Glutamatergic neuron (in vitro differentiated cells): ENCODE measurements around the gene RPS6KA2. TPM values are rescaled to one million over a fixed set of nuclear protein-coding genes. Genes with fewer than 3 reads are reported as not detected.

Experiments used
- DNase-seq: peaks from one replicate; pipeline ENCODE4 v3.0.0; 2022
- H3K27ac Mint-ChIP-seq: one replicate; pipeline ENCODE4 v1.8.0; 2020; ENCODE audit warnings: mild to moderate bottlenecking, mixed read lengths, inconsistent platforms; ENCODE audit not compliant: unreplicated experiment
- H3K27me3 Mint-ChIP-seq: one replicate; pipeline ENCODE4 v1.8.0; 2020; ENCODE audit warnings: mild to moderate bottlenecking, moderate library complexity, mixed read lengths, inconsistent platforms; ENCODE audit not compliant: unreplicated experiment
- H3K36me3 Mint-ChIP-seq: one replicate; pipeline ENCODE4 v1.8.0; 2020; ENCODE audit warnings: mild to moderate bottlenecking, mixed read lengths, inconsistent platforms; ENCODE audit not compliant: unreplicated experiment
- H3K4me1 Mint-ChIP-seq: one replicate; pipeline ENCODE4 v1.8.0; 2020; ENCODE audit warnings: mild to moderate bottlenecking, low read depth, mixed read lengths, inconsistent platforms; ENCODE audit not compliant: unreplicated experiment
- H3K4me3 Mint-ChIP-seq: one replicate; pipeline ENCODE4 v1.8.0; 2020; ENCODE audit warnings: mild to moderate bottlenecking, mixed read lengths, inconsistent platforms; ENCODE audit not compliant: unreplicated experiment
- H3K9me3 Mint-ChIP-seq: one replicate; pipeline ENCODE4 v1.8.0; 2020; ENCODE audit warnings: mild to moderate bottlenecking, moderate library complexity, mixed read lengths, inconsistent platforms; ENCODE audit not compliant: unreplicated experiment
- total RNA-seq: library from RNA; stranded (reverse); fragmentation: NEBNext Ultra II Directional; extraction: Animal tissue kit (Norgen Biotek cat#: 25700); gene quantifications from one replicate; pipeline ENCODE4 v1.2.1, GENCODE V29; 2021; ENCODE audit not compliant: unreplicated experiment
- TF ChIP-seq, protein P1 (sequence below): fragments of 200-600 bp; sonication (generic); IDR thresholded peaks from one replicate; pipeline ENCODE4 v1.5.0; 2021; ENCODE audit not compliant: partially characterized antibody, unreplicated experiment

The RPS6KA2 gene
- total RNA-seq, 1 donor from 2014 or later, result 109 TPM

DNA sequence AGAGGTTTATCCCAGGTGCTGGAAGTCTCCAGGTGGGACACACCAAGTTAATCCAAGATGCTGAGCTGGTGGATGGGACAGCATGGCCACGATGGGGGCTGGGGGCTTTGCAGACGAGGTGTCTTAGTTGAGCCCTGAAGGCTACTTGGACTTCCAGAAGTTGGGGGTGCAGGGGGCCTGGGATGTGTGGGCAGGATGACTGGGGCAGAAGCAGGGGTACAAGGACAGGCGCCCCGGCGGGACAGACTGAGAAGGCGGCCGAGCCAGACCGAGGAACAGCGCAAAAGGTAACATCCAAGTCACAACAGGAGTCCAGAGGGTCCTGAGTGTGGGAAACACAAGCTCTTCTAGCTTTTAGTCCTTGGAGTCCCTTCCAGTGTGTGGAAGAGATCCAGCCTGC lies 64.3 kb downstream of the RPS6KA2 start:
- Mint-ChIP-seq H3K27ac (peak overlapping the region; percentile 28), H3K4me1 (peaks cover 20% of the 10 kb centered on the region), H3K27me3 (peaks cover 14% of the 10 kb centered on the region), H3K36me3 (peaks cover 4% of the 10 kb centered on the region), H3K9me3 (peaks cover 7% of the 10 kb centered on the region), H3K4me3 (no peak overlapping the region)
- TF ChIP-seq, protein P1, sequence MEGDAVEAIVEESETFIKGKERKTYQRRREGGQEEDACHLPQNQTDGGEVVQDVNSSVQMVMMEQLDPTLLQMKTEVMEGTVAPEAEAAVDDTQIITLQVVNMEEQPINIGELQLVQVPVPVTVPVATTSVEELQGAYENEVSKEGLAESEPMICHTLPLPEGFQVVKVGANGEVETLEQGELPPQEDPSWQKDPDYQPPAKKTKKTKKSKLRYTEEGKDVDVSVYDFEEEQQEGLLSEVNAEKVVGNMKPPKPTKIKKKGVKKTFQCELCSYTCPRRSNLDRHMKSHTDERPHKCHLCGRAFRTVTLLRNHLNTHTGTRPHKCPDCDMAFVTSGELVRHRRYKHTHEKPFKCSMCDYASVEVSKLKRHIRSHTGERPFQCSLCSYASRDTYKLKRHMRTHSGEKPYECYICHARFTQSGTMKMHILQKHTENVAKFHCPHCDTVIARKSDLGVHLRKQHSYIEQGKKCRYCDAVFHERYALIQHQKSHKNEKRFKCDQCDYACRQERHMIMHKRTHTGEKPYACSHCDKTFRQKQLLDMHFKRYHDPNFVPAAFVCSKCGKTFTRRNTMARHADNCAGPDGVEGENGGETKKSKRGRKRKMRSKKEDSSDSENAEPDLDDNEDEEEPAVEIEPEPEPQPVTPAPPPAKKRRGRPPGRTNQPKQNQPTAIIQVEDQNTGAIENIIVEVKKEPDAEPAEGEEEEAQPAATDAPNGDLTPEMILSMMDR, result no peak
- DNase-seq, result no peak

DNA sequence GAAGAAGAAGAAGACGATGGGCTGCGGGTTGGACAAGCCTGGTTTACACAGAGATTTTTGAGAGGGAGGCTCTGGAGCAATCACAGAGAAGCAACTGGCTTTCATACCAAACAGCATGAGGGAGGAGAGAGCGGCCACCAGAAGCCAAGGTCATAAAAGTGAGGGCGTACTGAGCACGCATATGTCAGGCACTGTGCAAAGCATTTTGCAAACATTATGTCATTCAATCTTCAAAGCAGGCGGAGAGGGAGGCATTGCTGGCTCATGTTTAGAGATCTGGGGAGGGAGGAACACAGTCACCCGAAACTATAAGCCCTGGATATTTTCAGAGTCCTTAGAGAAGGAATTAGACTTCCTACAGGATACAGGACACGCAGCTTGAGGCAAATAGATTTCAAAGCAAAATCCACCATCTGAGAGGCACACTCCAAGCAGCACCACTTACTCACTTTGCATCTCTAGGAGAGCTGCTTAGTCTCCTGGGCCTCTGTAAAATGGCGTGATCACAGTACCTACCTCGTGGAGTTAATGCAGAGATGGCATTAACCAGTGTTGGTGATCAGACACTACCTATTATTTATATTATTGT lies 65.2 kb downstream of the RPS6KA2 start:
- peaks cover 14% of the 10 kb centered on the region for H3K27me3 Mint-ChIP-seq
- H3K4me1 Mint-ChIP-seq, result peaks cover 19% of the 10 kb centered on the region
- peaks cover 4% of the 10 kb centered on the region for H3K36me3 Mint-ChIP-seq
- H3K9me3 Mint-ChIP-seq, result peaks cover 11% of the 10 kb centered on the region
- peak overlapping the region; percentile 4 for H3K4me3 Mint-ChIP-seq
- no peak overlapping the region for H3K27ac Mint-ChIP-seq
- DNase-seq, result no peak
- TF ChIP-seq, protein P1, result no peak

DNA sequence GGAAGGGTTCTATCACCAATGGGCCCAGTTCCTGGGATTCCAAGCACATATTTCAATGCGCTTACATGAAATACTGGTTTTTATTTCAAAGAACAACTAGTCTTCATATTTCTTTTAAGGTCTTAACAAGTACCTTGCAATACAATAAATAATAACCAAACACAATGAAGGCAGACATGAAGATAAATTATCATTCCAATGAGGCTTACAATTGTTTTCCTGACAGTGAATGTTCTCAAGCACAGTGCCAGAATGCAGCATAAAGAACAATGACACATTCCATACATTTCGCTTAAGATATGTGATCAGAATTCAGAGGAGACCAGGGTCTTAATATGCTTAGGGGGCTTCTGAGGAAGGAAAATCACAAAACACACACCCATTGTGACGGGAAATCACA lies 66.8 kb downstream of the RPS6KA2 start:
- Mint-ChIP-seq H3K36me3 (peaks cover 4% of the 10 kb centered on the region), H3K4me1 (peaks cover 19% of the 10 kb centered on the region), H3K4me3 (no peak overlapping the region), H3K27ac (no peak overlapping the region), H3K27me3 (peaks cover 13% of the 10 kb centered on the region), H3K9me3 (peaks cover 11% of the 10 kb centered on the region)
- TF ChIP-seq, protein P1, result no peak
- DNase-seq, result no peak

DNA sequence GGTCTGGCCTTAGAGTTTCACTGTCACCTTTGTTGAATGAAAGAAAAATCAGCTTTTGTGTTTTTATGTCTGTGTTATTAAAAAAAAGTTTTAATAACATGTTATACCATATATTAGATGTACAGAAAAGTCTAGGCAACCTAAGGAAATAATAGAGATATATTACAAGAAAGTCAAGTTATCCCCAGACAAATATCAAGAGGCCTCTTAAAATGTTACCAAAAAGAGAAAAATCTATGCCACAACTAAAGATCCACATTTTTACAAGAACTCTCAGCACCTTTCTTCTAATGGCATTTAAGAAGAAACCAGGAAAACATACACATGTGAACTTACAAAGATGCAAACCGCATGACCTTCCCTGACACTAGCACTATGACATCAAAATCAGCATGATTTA lies 67.4 kb downstream of the RPS6KA2 start:
- H3K4me1 Mint-ChIP-seq, result peaks cover 20% of the 10 kb centered on the region
- peaks cover 11% of the 10 kb centered on the region for H3K9me3 Mint-ChIP-seq
- no peak overlapping the region for H3K27ac Mint-ChIP-seq
- H3K27me3 Mint-ChIP-seq, result peaks cover 10% of the 10 kb centered on the region
- H3K36me3 Mint-ChIP-seq, result peaks cover 4% of the 10 kb centered on the region
- no peak overlapping the region for H3K4me3 Mint-ChIP-seq
- no peak for DNase-seq
- TF ChIP-seq, protein P1, result no peak

DNA sequence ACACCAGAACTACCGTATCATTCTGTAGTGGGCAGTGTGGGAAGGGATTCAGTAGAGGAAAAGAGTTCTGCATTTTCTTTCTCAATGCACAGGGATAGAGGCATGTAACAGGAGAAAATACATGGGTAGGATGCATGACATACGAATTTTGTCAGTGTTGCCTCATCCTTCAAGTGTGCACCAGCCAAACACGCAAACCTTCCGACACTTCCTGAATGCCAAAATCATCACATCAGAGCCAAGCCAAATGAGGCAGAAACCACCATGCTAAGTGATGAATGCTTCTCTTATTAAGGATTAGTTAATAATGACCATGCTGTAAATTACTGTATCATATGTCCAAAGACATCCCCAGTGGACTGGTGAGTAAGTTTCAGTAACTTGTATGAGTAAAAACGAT lies 67.8 kb downstream of the RPS6KA2 start:
- TF ChIP-seq, protein P1, result no peak
- DNase-seq, result no peak
- H3K36me3 Mint-ChIP-seq, result peaks cover 4% of the 10 kb centered on the region
- H3K27me3 Mint-ChIP-seq, result peaks cover 7% of the 10 kb centered on the region
- peaks cover 20% of the 10 kb centered on the region for H3K4me1 Mint-ChIP-seq
- H3K4me3 Mint-ChIP-seq, result no peak overlapping the region
- no peak overlapping the region for H3K27ac Mint-ChIP-seq
- peaks cover 7% of the 10 kb centered on the region for H3K9me3 Mint-ChIP-seq
